ENCODE measurements around the gene KRI1. TPM values are rescaled to one million over a fixed set of nuclear protein-coding genes. Genes with fewer than 3 reads are reported as not detected.

Gene KRI1
- total and polyA plus RNA-seq, 8 donors = 4.2 to 116 (median 15.6) TPM

DNA sequence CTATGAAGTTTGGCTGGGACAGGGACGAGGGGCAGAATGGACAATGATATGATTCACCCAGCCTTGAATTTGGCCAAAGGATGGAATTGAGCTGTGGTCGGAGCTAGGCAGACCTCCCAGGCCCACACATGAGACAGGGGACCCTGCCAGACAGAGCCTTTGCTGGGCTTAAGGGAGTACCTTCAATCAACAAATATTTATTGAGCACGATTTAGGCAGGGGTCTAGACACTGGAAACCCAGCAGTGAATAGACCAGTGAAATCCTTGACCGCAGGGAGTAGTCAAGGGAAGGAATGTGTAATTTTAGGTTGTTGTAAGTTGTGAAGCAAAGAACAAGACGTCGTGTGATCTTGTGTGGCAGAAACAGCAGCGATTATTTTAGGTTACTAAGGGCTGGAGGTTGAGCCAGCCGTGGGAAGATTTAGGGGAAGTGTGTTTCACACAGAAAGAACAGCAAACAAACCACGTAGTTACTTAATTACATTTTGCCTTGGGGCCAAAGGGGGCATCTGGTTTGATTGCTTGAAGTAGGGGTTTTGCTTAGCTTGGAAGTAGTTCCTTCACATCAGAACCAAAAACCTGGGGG lies 38.2 kb upstream of the KRI1 start:
- intact Hi-C loops (cut with DNase I; ENCODE audit: low total_unique reads) = no loop called here
- peak overlapping the region; percentile 86 to 98 (median 92) for H3K4me3 ChIP-seq
- H3K9me3 ChIP-seq = no peaks in the 10 kb centered on the region
- 8 to 20% (median 13%) methylated on average over 9 of the region's 9 CpGs for WGBS, 5 donors
- TF ChIP-seq EP300 (IDR thresholded peaks at IDR 0.05) (no peak), POLR2AphosphoS5 (IDR thresholded peaks at IDR 0.05) (peak in 2 of 3 donors; percentile 35 to 45)
- peak; percentile 38 to 70 for DNase-seq
- H3K36me3 ChIP-seq = no peaks in the 10 kb centered on the region
- H3K4me1 ChIP-seq = peaks cover 23 to 44% (median 29%) of the 10 kb centered on the region in 4 donors
- H3K27me3 ChIP-seq = no peaks in the 10 kb centered on the region
- peak overlapping the region; percentile 74 to 92 (median 89) for H3K27ac ChIP-seq

DNA sequence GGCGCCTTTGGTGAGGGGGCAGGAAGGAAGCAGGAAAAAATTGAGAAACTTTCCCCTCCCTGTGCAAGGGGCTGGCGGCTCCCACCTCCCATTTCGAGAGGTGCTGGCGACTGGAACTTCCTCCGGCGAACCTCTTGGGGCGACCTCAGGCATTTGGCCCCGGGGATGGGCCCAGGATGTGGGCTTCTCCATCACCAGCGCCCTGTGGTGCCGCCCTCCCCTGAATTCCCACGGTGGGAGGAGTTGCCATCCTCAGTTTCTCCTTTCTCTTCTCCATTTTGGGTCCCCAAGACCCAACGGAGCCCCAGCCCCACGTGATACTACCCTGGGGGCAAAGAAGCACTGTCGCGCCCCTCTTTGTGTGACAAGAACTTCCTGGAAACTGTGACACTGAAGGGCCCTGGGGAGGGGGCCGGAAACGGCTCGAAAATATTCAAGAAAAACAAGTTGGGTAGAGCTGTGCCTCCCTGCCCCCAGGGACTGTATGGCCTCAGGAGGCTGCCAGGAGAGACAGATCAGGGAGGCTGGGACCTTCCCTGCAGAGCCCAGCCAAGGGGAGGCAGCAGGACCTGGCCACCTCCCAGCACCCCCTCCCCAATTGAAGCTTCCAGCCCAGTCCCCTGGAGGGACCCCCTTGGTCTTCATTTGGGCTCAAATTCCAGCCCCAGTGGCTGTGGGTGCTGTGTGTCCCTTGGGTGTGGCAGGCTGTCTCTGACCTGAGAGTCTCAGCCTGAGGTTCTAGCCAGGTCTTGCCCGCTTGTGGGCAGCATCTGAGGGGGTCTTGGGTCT lies 37.5 kb upstream of the KRI1 start:
- H3K4me1 ChIP-seq = peaks cover 23 to 44% (median 29%) of the 10 kb centered on the region in 4 donors
- H3K4me3 ChIP-seq = peak overlapping the region; percentile 86 to 98 (median 92)
- intact Hi-C loops (cut with DNase I; ENCODE audit: low total_unique reads) = no loop called here
- 7 to 10% (median 8%) methylated on average over 18 to 19 of the region's 19 CpGs for WGBS, 5 donors
- H3K9me3 ChIP-seq = no peaks in the 10 kb centered on the region
- H3K27me3 ChIP-seq = no peaks in the 10 kb centered on the region
- H3K36me3 ChIP-seq = no peaks in the 10 kb centered on the region
- TF ChIP-seq EP300 (IDR thresholded peaks at IDR 0.05) (no peak), POLR2AphosphoS5 (IDR thresholded peaks at IDR 0.05) (peak in 1 of 3 donors; percentile 12)
- peak; percentile 57 to 86 for DNase-seq
- peak overlapping the region; percentile 74 to 92 (median 89) for H3K27ac ChIP-seq

GRCh38 chr19:10602330-10603083 lies 36.7 kb upstream of the KRI1 start:
- no peaks in the 10 kb centered on the region for H3K36me3 ChIP-seq
- no peaks in the 10 kb centered on the region for H3K27me3 ChIP-seq
- H3K9me3 ChIP-seq = no peaks in the 10 kb centered on the region
- H3K4me3 ChIP-seq = peak overlapping the region; percentile 86 to 98 (median 92)
- H3K4me1 ChIP-seq = peaks cover 23 to 44% (median 29%) of the 10 kb centered on the region in 4 donors
- 0 to 1% (median 0%) methylated on average over 23 to 75 of the region's 76 CpGs for WGBS, 5 donors
- DNase-seq = peak; percentile 90 to 91
- peak overlapping the region; percentile 74 to 92 (median 89) for H3K27ac ChIP-seq
- peak in 1 of 3 donors; percentile 62 for TF ChIP-seq POLR2AphosphoS5 (IDR thresholded peaks at IDR 0.05)
- no peak for TF ChIP-seq CTCF (IDR thresholded peaks at IDR 0.05)
- intact Hi-C loops (cut with DNase I; ENCODE audit: low total_unique reads) = no loop called here

GRCh38 chr19:10601999-10602329 lies 36.2 kb upstream of the KRI1 start:
- H3K4me3 ChIP-seq = peak overlapping the region; percentile 86 to 98 (median 92)
- H3K27me3 ChIP-seq = no peaks in the 10 kb centered on the region
- 13 to 31% (median 26%) methylated on average over 7 of the region's 7 CpGs for WGBS, 5 donors
- peaks cover 23 to 48% (median 32%) of the 10 kb centered on the region in 4 donors for H3K4me1 ChIP-seq
- intact Hi-C loops (cut with DNase I; ENCODE audit: low total_unique reads) = no loop called here
- TF ChIP-seq CTCF (IDR thresholded peaks at IDR 0.05) = no peak
- no peak for TF ChIP-seq EP300 (IDR thresholded peaks at IDR 0.05)
- TF ChIP-seq POLR2AphosphoS5 (IDR thresholded peaks at IDR 0.05) = no peak
- TF ChIP-seq POLR2A (IDR thresholded peaks at IDR 0.05) = no peak
- H3K9me3 ChIP-seq = no peaks in the 10 kb centered on the region
- peak overlapping the region in 1 of 5 donors; percentile 89 for H3K27ac ChIP-seq
- no peaks in the 10 kb centered on the region for H3K36me3 ChIP-seq
- no peak for DNase-seq

GRCh38 chr19:10600149-10600548 lies 34.3 kb upstream of the KRI1 start:
- no peak for DNase-seq
- TF ChIP-seq POLR2A (IDR thresholded peaks at IDR 0.05) (no peak), EP300 (IDR thresholded peaks at IDR 0.05) (no peak), CTCF (IDR thresholded peaks at IDR 0.05) (no peak), POLR2AphosphoS5 (IDR thresholded peaks at IDR 0.05) (no peak)
- Histone ChIP-seq H3K36me3 (no peaks in the 10 kb centered on the region), H3K4me1 (peaks cover 23 to 52% (median 46%) of the 10 kb centered on the region in 4 donors), H3K9me3 (no peaks in the 10 kb centered on the region), H3K27ac (no peak overlapping the region), H3K4me3 (no peak overlapping the region), H3K27me3 (no peaks in the 10 kb centered on the region)
- intact Hi-C loops (cut with DNase I; ENCODE audit: low total_unique reads) = no loop called here
- 94 to 97% (median 95%) methylated on average over 5 of the region's 5 CpGs for WGBS, 5 donors
